ENCODE measurements around the gene LMBRD1.

GRCh38 chr6:69843189-69843588 is 46.4 kb upstream of the LMBRD1 start:
- no peak for TF ChIP-seq PKNOX1 (IDR thresholded peaks at IDR 0.05)
- no peak for TF ChIP-seq ARNT (IDR thresholded peaks at IDR 0.05)
- TF ChIP-seq ELF4 (IDR thresholded peaks at IDR 0.05): no peak
- TF ChIP-seq TARDBP (IDR thresholded peaks at IDR 0.05): no peak
- TF ChIP-seq HDGF (IDR thresholded peaks at IDR 0.05; ENCODE audit: borderline replicate concordance): no peak
- no peak for TF ChIP-seq ZNF384 (IDR thresholded peaks at IDR 0.05)
- TF ChIP-seq FOXA1 (IDR thresholded peaks at IDR 0.05): no peak
- TF ChIP-seq NFRKB (IDR thresholded peaks at IDR 0.05): no peak
- no peak for TF ChIP-seq FOXM1 (IDR thresholded peaks at IDR 0.05; ENCODE audit: borderline replicate concordance)
- TF ChIP-seq L3MBTL2 (conservative IDR thresholded peaks at IDR 0.05): no peak
- TF ChIP-seq CTBP1 (IDR thresholded peaks at IDR 0.05; ENCODE audit: borderline replicate concordance): no peak
- TF ChIP-seq BHLHE40 (IDR thresholded peaks at IDR 0.05; ENCODE audit: borderline replicate concordance): no peak
